NCI-H1417 treated with DMSO at 0.1 percent for 48 hours (cell line): Measurements from ENCODE around the gene SLC22A17.

Source experiments
- DNase-seq: peaks from one replicate; lab custom pipeline; 2025; lab: John Stamatoyannopoulos, UW

The SLC22A17 gene

GRCh38 chr14:23307687-23308644, 44.7 kb downstream of the SLC22A17 start:
- no peak for DNase-seq

GRCh38 chr14:23307146-23307530, 45.5 kb downstream of the SLC22A17 start:
- no peak for DNase-seq

- DNase-seq, result peak; percentile 26
Measured at GRCh38 chr14:23306412-23307145, 46.1 kb downstream of the SLC22A17 start, which contains the start of gene BCL2L2. Gene BCL2L2, plus strand, starts transcription at chr14:23306833. Its CDS starts 935 bp downstream, at chr14:23307768.

GRCh38 chr14:23302290-23303225, 50.1 kb downstream of the SLC22A17 start, which contains the start of gene PPP1R3E:
Gene PPP1R3E, minus strand, starts transcription at chr14:23302859. Its CDS starts 283 bp downstream, at chr14:23302576.
- peak; percentile 26 for DNase-seq

- DNase-seq, result no peak
Measured at GRCh38 chr14:23301969-23302289, 50.8 kb downstream of the SLC22A17 start.

GRCh38 chr14:23301288-23301968, 51.3 kb downstream of the SLC22A17 start:
- peak; percentile 98 for DNase-seq

- DNase-seq, result no peak
Measured at GRCh38 chr14:23300687-23301223, 51.9 kb downstream of the SLC22A17 start.

- no peak for DNase-seq
Measured at GRCh38 chr14:23299986-23300686, 52.6 kb downstream of the SLC22A17 start.

GRCh38 chr14:23299211-23299957, 53.3 kb downstream of the SLC22A17 start:
- no peak for DNase-seq

- DNase-seq, result no peak
Measured at GRCh38 chr14:23297611-23298277, 54.9 kb downstream of the SLC22A17 start.

- DNase-seq, result no peak
Measured at GRCh38 chr14:23297096-23297495, 55.6 kb downstream of the SLC22A17 start.
